ENCODE data around the gene ADGRB2.

Gene ADGRB2, protein sequence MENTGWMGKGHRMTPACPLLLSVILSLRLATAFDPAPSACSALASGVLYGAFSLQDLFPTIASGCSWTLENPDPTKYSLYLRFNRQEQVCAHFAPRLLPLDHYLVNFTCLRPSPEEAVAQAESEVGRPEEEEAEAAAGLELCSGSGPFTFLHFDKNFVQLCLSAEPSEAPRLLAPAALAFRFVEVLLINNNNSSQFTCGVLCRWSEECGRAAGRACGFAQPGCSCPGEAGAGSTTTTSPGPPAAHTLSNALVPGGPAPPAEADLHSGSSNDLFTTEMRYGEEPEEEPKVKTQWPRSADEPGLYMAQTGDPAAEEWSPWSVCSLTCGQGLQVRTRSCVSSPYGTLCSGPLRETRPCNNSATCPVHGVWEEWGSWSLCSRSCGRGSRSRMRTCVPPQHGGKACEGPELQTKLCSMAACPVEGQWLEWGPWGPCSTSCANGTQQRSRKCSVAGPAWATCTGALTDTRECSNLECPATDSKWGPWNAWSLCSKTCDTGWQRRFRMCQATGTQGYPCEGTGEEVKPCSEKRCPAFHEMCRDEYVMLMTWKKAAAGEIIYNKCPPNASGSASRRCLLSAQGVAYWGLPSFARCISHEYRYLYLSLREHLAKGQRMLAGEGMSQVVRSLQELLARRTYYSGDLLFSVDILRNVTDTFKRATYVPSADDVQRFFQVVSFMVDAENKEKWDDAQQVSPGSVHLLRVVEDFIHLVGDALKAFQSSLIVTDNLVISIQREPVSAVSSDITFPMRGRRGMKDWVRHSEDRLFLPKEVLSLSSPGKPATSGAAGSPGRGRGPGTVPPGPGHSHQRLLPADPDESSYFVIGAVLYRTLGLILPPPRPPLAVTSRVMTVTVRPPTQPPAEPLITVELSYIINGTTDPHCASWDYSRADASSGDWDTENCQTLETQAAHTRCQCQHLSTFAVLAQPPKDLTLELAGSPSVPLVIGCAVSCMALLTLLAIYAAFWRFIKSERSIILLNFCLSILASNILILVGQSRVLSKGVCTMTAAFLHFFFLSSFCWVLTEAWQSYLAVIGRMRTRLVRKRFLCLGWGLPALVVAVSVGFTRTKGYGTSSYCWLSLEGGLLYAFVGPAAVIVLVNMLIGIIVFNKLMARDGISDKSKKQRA (N-terminal part only)

DNA sequence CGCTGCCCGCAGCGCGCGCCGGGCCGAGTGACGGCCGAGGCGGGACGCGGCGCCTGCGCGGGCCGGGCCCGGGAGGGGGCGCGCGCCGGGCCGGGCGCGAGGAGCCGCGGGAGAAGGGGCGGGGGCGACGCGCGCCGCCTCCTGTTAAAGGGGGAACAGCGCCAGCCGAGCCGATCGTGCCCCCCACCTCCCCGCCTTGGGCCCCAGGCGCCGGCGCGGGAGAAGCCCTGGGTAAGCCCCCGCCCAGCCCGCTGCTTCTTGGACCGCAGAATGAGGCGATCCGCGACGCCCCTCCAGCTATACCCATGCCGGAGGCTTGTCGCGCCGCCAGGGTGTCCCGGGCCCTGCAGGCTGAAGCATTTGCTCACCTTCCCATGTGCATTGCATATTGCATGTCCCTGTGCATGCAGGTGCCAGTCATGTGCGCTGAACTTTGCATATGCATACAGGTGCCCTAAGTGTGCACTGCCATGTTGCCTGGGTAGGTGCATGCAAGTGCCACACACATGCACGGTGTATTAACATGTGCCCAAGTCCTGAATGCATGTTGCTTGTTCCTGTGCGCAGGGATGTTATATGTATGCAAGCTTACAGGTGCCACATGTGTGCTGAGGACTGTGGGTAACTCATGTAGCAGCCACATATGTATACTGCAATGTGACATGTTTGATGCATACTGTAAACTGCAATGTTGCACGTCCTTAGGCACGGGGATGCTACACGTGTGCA lies at the start of gene ADGRB2:
Gene ADGRB2, minus strand, starts transcription at position 29 of the 729 bp plus-strand sequence. CDS start 7,119 bp downstream, outside the sequence.
- Histone ChIP-seq H3K36me3 (no peaks in the 10 kb centered on the region), H3K9me3 (no peaks in the 10 kb centered on the region), H3K4me3 (ENCODE audit: low read depth in 1 of 2, low read length in 1 of 2) (peak within 1 kb of the TSS in 1 of 2 experiments; percentile 40), H3K4me1 (ENCODE audit: control insufficient read depth in 1 of 2, insufficient read depth in 1 of 2, low read depth in 1 of 2, low read length in 1 of 2) (peaks cover 17 to 25% of the 10 kb centered on the region in 2 experiments), H3K27me3 (peaks cover 100% of the 10 kb centered on the region), H3K27ac (no peak within 1 kb of the TSS)
- TF ChIP-seq, protein P1, sequence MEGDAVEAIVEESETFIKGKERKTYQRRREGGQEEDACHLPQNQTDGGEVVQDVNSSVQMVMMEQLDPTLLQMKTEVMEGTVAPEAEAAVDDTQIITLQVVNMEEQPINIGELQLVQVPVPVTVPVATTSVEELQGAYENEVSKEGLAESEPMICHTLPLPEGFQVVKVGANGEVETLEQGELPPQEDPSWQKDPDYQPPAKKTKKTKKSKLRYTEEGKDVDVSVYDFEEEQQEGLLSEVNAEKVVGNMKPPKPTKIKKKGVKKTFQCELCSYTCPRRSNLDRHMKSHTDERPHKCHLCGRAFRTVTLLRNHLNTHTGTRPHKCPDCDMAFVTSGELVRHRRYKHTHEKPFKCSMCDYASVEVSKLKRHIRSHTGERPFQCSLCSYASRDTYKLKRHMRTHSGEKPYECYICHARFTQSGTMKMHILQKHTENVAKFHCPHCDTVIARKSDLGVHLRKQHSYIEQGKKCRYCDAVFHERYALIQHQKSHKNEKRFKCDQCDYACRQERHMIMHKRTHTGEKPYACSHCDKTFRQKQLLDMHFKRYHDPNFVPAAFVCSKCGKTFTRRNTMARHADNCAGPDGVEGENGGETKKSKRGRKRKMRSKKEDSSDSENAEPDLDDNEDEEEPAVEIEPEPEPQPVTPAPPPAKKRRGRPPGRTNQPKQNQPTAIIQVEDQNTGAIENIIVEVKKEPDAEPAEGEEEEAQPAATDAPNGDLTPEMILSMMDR (IDR thresholded peaks at IDR 0.05) = no peak

DNA sequence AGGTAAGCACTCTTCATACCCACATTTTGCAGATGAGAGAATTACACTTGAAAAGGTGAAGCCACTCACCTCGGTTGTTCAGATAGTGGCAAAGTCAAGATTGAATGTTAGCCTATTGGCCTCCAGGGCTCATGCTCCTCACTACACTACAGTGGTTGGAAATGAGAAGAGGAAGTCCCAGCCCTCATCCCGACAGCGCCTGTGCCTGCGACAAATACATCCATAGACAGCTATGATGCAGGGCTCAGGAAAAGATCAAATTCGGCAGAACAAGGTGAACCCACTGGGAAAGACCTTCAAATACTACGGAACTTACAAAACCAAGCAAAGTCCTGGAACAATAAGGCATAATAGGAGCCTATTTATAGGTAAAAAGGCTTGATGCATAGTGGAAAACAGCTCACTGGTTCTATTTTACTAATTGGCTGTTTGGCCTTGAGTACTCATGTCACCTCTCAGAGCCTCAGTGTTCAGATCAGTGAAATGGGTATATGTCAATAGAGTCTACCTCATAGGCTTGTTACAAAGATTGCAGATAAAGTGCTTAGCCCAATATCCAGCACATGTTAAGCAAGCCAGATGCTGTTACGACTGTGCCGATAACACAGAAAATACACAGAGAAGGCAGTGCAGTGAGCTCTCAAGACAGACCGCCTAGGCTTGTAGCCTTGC lies 48.2 kb upstream of the ADGRB2 start:
- H3K4me1 ChIP-seq (ENCODE audit: control insufficient read depth in 1 of 2, insufficient read depth in 1 of 2, low read depth in 1 of 2, low read length in 1 of 2) = peaks cover 0 to 13% of the 10 kb centered on the region in 2 experiments
- H3K4me3 ChIP-seq (ENCODE audit: low read depth in 1 of 2, low read length in 1 of 2) = no peak overlapping the region
- H3K36me3 ChIP-seq = no peaks in the 10 kb centered on the region
- H3K27ac ChIP-seq = no peak overlapping the region
- H3K27me3 ChIP-seq = no peaks in the 10 kb centered on the region
- no peaks in the 10 kb centered on the region for H3K9me3 ChIP-seq
- TF ChIP-seq, protein P1 (IDR thresholded peaks at IDR 0.05) = no peak

DNA sequence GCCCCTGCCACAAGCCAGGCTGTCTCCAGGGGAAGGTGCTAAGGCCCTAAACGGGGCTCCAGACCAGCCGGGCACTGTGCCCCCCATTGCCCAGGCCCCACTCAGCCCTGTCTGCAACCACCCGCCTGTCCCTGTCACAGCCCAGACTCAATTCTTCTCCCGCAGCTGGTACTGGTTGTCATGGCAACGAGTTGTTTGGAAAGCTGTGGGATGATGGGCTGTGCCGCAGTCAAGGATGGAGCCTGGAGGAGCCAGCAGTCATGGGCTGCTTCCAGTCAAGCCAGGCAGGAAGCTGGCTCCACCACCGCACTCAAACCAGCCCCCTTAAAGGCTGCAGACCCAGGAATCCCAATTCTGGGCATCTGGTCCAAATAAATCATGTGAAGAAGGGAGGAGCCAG lies 47.5 kb upstream of the ADGRB2 start:
- no peaks in the 10 kb centered on the region for H3K27me3 ChIP-seq
- H3K36me3 ChIP-seq = no peaks in the 10 kb centered on the region
- no peak overlapping the region for H3K27ac ChIP-seq
- no peak overlapping the region for H3K4me3 ChIP-seq (ENCODE audit: low read depth in 1 of 2, low read length in 1 of 2)
- no peaks in the 10 kb centered on the region for H3K9me3 ChIP-seq
- peaks cover 0 to 11% of the 10 kb centered on the region in 2 experiments for H3K4me1 ChIP-seq (ENCODE audit: control insufficient read depth in 1 of 2, insufficient read depth in 1 of 2, low read depth in 1 of 2, low read length in 1 of 2)
- TF ChIP-seq, protein P1 (IDR thresholded peaks at IDR 0.05) = no peak

DNA sequence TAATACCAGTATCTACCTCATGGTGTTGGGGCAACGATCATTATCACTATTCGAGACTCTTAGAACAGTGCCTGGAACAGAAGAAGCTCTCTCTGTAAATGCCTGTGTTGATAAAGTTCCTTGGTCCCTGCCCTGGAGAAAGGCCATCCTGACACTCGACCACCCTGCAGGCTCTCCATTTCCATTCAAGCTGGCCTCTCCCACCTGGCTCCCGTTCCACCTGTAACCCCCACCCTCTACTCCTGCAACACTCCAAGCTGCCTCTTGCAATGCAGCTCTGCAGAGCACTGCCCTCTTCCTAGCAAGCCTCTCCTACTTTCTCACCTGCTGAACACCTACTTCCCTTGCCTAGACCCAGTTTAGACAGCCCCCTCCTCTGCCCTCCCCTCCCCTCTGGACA lies 45.6 kb upstream of the ADGRB2 start:
- no peak overlapping the region for H3K4me3 ChIP-seq (ENCODE audit: low read depth in 1 of 2, low read length in 1 of 2)
- H3K9me3 ChIP-seq = no peaks in the 10 kb centered on the region
- TF ChIP-seq, protein P1 (IDR thresholded peaks at IDR 0.05) = no peak
- H3K36me3 ChIP-seq = no peaks in the 10 kb centered on the region
- no peak overlapping the region for H3K27ac ChIP-seq
- H3K4me1 ChIP-seq (ENCODE audit: control insufficient read depth in 1 of 2, insufficient read depth in 1 of 2, low read depth in 1 of 2, low read length in 1 of 2) = no peaks in the 10 kb centered on the region
- no peaks in the 10 kb centered on the region for H3K27me3 ChIP-seq

Measured in neutrophil (primary cell).